ENCODE data around the gene DPYD. TPM values are rescaled to one million over a fixed set of nuclear protein-coding genes. Genes with fewer than 3 reads are reported as not detected.
A peak's percentile ranks its signal among the peaks of the same experiment; 100 is the strongest.

Gene DPYD
- total and polyA plus RNA-seq, 12 donors, result 4.1 to 22.0 (median 7.0) TPM

GRCh38 chr1:97680470-97680869, 240.4 kb downstream of the DPYD start:
- TF ChIP-seq CTCF (IDR thresholded peaks at IDR 0.05), result no peak
- Histone ChIP-seq H3K27ac (no peak overlapping the region), H3K9me3 (no peaks in the 10 kb centered on the region), H3K27me3 (no peaks in the 10 kb centered on the region), H3K4me1 (no peaks in the 10 kb centered on the region), H3K36me3 (peaks cover 0 to 52% (median 0%) of the 10 kb centered on the region in 9 donors), H3K4me3 (no peak overlapping the region)
- 90 to 91% methylated on average over 3 of the region's 3 CpGs for WGBS, 2 donors
- DNase-seq, result no peak
- intact Hi-C loops (cut with DNase I), result no loop called here
- no peak for ATAC-seq

- no peak for DNase-seq
- peaks cover 0 to 52% (median 0%) of the 10 kb centered on the region in 9 donors for H3K36me3 ChIP-seq
- intact Hi-C loops (cut with DNase I), result no loop called here
- no peak overlapping the region for H3K27ac ChIP-seq
- H3K27me3 ChIP-seq, result no peaks in the 10 kb centered on the region
- H3K9me3 ChIP-seq, result no peaks in the 10 kb centered on the region
- no peak for TF ChIP-seq CTCF (IDR thresholded peaks at IDR 0.05)
- ATAC-seq, result no peak
- no peaks in the 10 kb centered on the region for H3K4me1 ChIP-seq
- no peak overlapping the region for H3K4me3 ChIP-seq
- 90 to 91% methylated on average over 4 of the region's 4 CpGs for WGBS, 2 donors
Measured at GRCh38 chr1:97677702-97678101, 243.1 kb downstream of the DPYD start.

- H3K4me1 ChIP-seq, result no peaks in the 10 kb centered on the region
- intact Hi-C loops (cut with DNase I), result no loop called here
- ATAC-seq, result no peak
- TF ChIP-seq CTCF (IDR thresholded peaks at IDR 0.05), result no peak
- WGBS, 2 donors, result 86 to 89% methylated on average over 4 of the region's 4 CpGs
- no peak overlapping the region for H3K4me3 ChIP-seq
- H3K36me3 ChIP-seq, result peaks cover 0 to 36% (median 0%) of the 10 kb centered on the region in 9 donors
- no peak for DNase-seq
- H3K27ac ChIP-seq, result no peak overlapping the region
- no peaks in the 10 kb centered on the region for H3K27me3 ChIP-seq
- H3K9me3 ChIP-seq, result peaks cover 0 to 9% (median 0%) of the 10 kb centered on the region in 11 donors
Measured at GRCh38 chr1:97674517-97674916, 246.3 kb downstream of the DPYD start.

GRCh38 chr1:97668945-97669344, 251.9 kb downstream of the DPYD start:
- Histone ChIP-seq H3K4me1 (no peaks in the 10 kb centered on the region), H3K4me3 (no peak overlapping the region), H3K27me3 (no peaks in the 10 kb centered on the region), H3K36me3 (peaks cover 0 to 8% (median 0%) of the 10 kb centered on the region in 9 donors), H3K27ac (no peak overlapping the region), H3K9me3 (peaks cover 0 to 9% (median 0%) of the 10 kb centered on the region in 11 donors)
- DNase-seq, result no peak
- intact Hi-C loops (cut with DNase I), result loop anchor here in 1 of 10 donors (10.0 kb wide), 1 partner anchor 146 kb away; no protein-coding TSS in a partner anchor
- ATAC-seq, result no peak
- TF ChIP-seq CTCF (IDR thresholded peaks at IDR 0.05), result peak in 6 of 9 donors; percentile 20 to 41 (median 30)
- 27 to 35% methylated on average over 2 of the region's 2 CpGs for WGBS, 2 donors

Measured in heart right ventricle (tissue), 16 donors.